Esophagus muscularis mucosa (tissue), 3 donors: ENCODE results near the gene GPC4.

Experiments used
- CTCF ChIP-seq, 3 experiments: fragments of 200-600 bp in 2 of 3; fragments of 450-650 bp in 1 of 3; sonication (generic) in 2 of 3; IDR thresholded peaks; one replicate each; pipeline ENCODE4 v1.5.1; 2017 to 2019; ENCODE audit warnings: antibody characterized with exemption in 3 of 3, mild to moderate bottlenecking in 2 of 3, moderate library complexity in 1 of 3
- POLR2A ChIP-seq: fragments of 450-650 bp; IDR thresholded peaks from one replicate; pipeline ENCODE4 v1.6.1; 2017; ENCODE audit warnings: antibody characterized with exemption, moderate library complexity, mild to moderate bottlenecking, low read depth

DNA sequence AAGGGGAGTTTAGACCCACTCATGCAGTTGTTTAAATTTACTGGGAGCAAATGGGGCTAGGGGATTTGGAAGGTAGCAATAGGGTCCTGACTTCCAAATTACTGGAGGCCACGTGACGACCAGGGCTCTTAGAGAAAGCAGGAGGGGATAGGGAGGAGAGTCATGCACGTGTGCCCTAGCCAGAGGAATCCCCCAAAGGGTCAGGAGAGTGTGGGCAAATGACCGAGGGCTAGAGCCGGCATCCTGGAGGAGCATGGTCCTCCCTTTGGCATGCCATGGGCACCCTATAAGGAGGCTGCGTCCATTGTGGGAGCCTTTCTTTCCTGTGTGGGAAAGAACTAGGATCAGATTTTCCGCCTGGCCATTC lies 25.5 kb upstream of the GPC4 start:
- no peak for TF ChIP-seq POLR2A
- TF ChIP-seq CTCF (IDR thresholded peaks at IDR 0.05): no peak
